Stomach (tissue), 9 donors: Measurements from ENCODE around the gene PRRX2. TPM values are rescaled to one million over a fixed set of nuclear protein-coding genes. Genes with fewer than 3 reads are reported as not detected.

Experiments
- DNase-seq, 2 donors: peaks; one replicate each; pipeline versions ENCODE4 v3.0.0 to v3.0.0-alpha.2; 2013 to 2019
- H3K27ac ChIP-seq, 5 donors: fragments of 200-600 bp in 4 of 5; sonication (generic) in 4 of 5; one replicate each; pipeline ENCODE4 v1.5.1; 2013 to 2019; ENCODE audit warnings: mild to moderate bottlenecking in 1 of 5, moderate library complexity in 1 of 5
- H3K27me3 ChIP-seq, 3 donors: fragments of 200-600 bp; sonication (generic); one replicate each; pipeline ENCODE4 v1.5.1; 2017 to 2019; ENCODE audit warnings: mixed run types in 1 of 3
- H3K36me3 ChIP-seq, 4 donors: fragments of 200-600 bp; sonication (generic); 1 replicate in 3 of 4; 2 replicates in 1 of 4; pipeline ENCODE4 v1.5.1; 2016 to 2019
- H3K4me1 ChIP-seq, 4 donors: fragments of 200-600 bp; sonication (generic); one replicate each; pipeline ENCODE4 v1.5.1; 2016 to 2019
- H3K4me3 ChIP-seq, 4 donors: fragments of 200-600 bp; sonication (generic) in 3 of 4; one replicate each; pipeline ENCODE4 v1.5.1; 2016 to 2019; ENCODE audit warnings: mild to moderate bottlenecking in 1 of 4
- H3K9me3 ChIP-seq, 4 donors: fragments of 200-600 bp; sonication (generic); one replicate each; pipeline ENCODE4 v1.5.1; 2016 to 2019
- EP300 ChIP-seq: sonication (generic); formaldehyde crosslinking; IDR thresholded peaks from one replicate; pipeline ENCODE4 v1.6.1; 2017; ENCODE audit warnings: antibody characterized with exemption
- POLR2A ChIP-seq, 4 donors: fragments of 450-650 bp; IDR thresholded peaks; one replicate each; pipeline ENCODE4 v1.6.1; 2016; ENCODE audit warnings: antibody characterized with exemption in 4 of 4, control low read depth in 2 of 4, mild to moderate bottlenecking in 1 of 4, moderate library complexity in 1 of 4
- POLR2AphosphoS5 ChIP-seq, 3 donors: sonication (generic); formaldehyde crosslinking; IDR thresholded peaks; one replicate each; pipeline ENCODE4 v1.6.1; 2016; ENCODE audit warnings: antibody characterized with exemption in 3 of 3
- WGBS, 5 donors: extraction: QIAGEN DNeasy Blood & Tissue Kit in 3 of 5; methylation state at CpG; one replicate each; pipeline versions ENCODE4 v1.1.5 to v1.1.7; 2013 to 2018; 5-methylcytosine and 5-hydroxymethylcytosine counted together
- intact Hi-C: fragments of 100-400 bp; cut with DNase I; formaldehyde crosslinking; loops from one replicate; pipeline ENCODE4 v1.15.1; 2023; ENCODE audit warnings: low total_unique reads
- polyA plus RNA-seq, 3 donors: library from polyadenylated mRNA; stranded (reverse); fragments of 200-250 nt; gene quantifications; one replicate each; pipeline ENCODE4 v1.2.3, GENCODE V29; 2013
- total RNA-seq, 5 donors: library from RNA; depleted of rRNA; stranded (reverse); fragments of >200 nt; gene quantifications; one replicate each; pipeline versions ENCODE4 v1.1.0 to v1.2.3, GENCODE V29; 2014 to 2016
- TF ChIP-seq, protein P1 (sequence below), 7 experiments: fragments of 450-650 bp in 4 of 7; fragments of 200-600 bp in 3 of 7; sonication (generic) in 3 of 7; IDR thresholded peaks; one replicate each; pipeline ENCODE4 v1.5.1; 2016 to 2019; ENCODE audit warnings: antibody characterized with exemption in 7 of 7, control low read depth in 2 of 7, mild to moderate bottlenecking in 1 of 7
- donor health status: healthy with polysubstance abuse.
- donor health status: Bipolar disorder and iron deficiency.
- donor health status: healthy.

PRRX2 gene
- total and polyA plus RNA-seq, 8 donors: 0.87 to 8.4 (median 3.0) TPM; not detected in 2

DNA sequence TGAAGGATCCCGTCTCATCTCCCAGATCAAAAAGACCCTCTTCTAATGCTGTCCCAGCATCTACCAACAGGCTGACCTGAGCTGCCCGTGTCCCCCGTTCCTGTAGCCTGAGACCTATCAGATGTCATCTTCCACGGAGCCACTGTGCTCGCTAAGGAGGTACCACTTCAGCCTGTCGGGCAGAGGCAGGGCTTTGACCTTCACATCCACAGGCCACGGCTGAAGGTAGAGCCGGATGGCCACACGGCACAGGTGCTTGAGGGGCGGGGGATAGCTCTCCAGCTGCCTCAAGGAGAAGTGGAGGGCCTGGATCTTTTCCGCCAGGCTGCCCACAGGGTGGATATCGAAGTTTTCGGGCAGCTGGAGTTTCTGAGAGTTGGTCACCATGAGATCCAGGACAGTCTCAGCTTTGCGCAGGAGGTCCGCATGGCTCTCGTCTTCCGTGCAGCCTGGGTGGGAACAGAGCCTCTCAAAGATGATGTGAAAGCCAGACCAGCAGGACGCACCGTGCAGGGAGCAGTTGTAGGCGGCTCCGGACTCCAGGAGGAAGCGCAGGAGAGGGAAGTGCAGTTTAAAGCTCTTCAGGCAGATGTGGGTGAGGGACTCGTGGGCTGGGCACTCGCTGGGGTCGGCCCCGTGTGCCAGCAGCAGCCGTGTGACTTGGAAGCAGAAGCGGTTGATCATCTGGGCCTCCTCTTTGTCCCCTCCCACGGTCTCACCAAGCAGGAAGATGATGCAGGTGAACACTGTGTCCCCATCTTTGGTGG, 27.6 kb upstream of the PRRX2 start:
- no peak for TF ChIP-seq POLR2A (IDR thresholded peaks at IDR 0.05)
- TF ChIP-seq EP300: no peak
- TF ChIP-seq, protein P1, sequence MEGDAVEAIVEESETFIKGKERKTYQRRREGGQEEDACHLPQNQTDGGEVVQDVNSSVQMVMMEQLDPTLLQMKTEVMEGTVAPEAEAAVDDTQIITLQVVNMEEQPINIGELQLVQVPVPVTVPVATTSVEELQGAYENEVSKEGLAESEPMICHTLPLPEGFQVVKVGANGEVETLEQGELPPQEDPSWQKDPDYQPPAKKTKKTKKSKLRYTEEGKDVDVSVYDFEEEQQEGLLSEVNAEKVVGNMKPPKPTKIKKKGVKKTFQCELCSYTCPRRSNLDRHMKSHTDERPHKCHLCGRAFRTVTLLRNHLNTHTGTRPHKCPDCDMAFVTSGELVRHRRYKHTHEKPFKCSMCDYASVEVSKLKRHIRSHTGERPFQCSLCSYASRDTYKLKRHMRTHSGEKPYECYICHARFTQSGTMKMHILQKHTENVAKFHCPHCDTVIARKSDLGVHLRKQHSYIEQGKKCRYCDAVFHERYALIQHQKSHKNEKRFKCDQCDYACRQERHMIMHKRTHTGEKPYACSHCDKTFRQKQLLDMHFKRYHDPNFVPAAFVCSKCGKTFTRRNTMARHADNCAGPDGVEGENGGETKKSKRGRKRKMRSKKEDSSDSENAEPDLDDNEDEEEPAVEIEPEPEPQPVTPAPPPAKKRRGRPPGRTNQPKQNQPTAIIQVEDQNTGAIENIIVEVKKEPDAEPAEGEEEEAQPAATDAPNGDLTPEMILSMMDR (IDR thresholded peaks at IDR 0.05): no peak
- TF ChIP-seq POLR2AphosphoS5 (IDR thresholded peaks at IDR 0.05): no peak
- Histone ChIP-seq H3K9me3 (no peaks in the 10 kb centered on the region), H3K27me3 (no peaks in the 10 kb centered on the region), H3K4me1 (peaks cover 28 to 70% (median 51%) of the 10 kb centered on the region in 4 donors), H3K27ac (peak overlapping the region in 2 of 5 donors; percentile 90), H3K4me3 (no peak overlapping the region), H3K36me3 (peaks cover 61 to 69% (median 68%) of the 10 kb centered on the region in 4 donors)
- intact Hi-C loops: no loop called here
- DNase-seq: no peak
- 74 to 80% (median 77%) methylated on average over 25 to 29 of the region's 29 CpGs for WGBS, 5 donors

DNA sequence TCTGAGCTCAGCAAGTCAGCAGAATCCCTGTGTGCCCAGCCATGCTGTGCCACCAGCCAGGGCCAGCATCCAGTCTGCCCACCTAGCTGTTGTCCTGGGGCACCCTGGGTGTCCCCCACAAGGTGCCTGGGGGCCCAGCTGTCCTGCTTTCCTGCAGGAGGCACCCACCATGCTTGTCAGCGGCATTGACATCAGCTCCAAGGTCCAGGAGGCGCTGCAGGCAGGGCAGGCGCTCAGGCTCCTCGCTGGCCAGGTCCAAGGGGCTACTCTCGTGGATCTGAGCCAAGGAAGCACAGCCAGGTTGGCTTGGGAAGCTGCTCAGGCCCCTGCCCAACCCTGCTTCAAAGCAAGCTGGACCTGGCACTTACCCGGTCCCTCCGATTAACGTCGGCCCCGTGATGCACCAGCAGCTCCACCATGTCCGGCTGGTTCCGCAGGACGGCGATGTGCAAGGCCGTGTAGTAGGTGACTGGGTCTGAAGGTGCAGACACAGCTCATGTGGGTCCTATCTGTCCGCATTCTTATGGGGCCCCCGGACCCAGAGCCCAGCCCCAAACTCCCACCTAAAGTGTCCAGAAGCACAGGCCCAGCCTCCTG, 26.3 kb upstream of the PRRX2 start:
- H3K27ac ChIP-seq: peak overlapping the region in 4 of 5 donors; percentile 75 to 90 (median 90)
- no peak for DNase-seq
- TF ChIP-seq, protein P1 (IDR thresholded peaks at IDR 0.05): no peak
- TF ChIP-seq EP300: no peak

DNA sequence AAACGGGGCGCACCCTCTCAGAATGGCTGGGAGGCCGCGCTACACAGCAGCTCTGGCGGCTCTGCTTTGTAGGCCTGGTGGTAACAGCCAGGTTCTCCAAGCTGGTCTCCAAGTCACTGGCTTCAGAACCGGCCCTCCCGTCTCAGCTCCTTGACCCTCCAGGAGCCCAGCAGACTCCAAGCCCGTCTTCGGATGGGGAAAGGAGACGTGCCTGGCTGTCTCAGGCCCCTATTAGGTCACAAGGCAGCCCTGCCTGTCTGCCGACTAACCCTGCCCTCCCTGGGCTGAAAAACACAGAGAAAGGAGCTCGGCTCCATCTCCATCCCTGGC, 25.7 kb upstream of the PRRX2 start:
- Histone ChIP-seq H3K4me3 (peak overlapping the region in 3 of 4 donors; percentile 89 to 96 (median 95)), H3K27ac (peak overlapping the region; percentile 3 to 90 (median 90)), H3K27me3 (no peaks in the 10 kb centered on the region), H3K36me3 (peaks cover 42 to 51% (median 49%) of the 10 kb centered on the region in 4 donors), H3K9me3 (no peaks in the 10 kb centered on the region), H3K4me1 (peaks cover 28 to 66% (median 50%) of the 10 kb centered on the region in 4 donors)
- intact Hi-C loops: no loop called here
- TF ChIP-seq EP300 (no peak), POLR2A (IDR thresholded peaks at IDR 0.05) (no peak), POLR2AphosphoS5 (IDR thresholded peaks at IDR 0.05) (no peak)
- TF ChIP-seq, protein P1 (IDR thresholded peaks at IDR 0.05): no peak
- WGBS, 5 donors: 40 to 61% (median 48%) methylated on average over 10 to 12 of the region's 12 CpGs
- DNase-seq: no peak

More for the DNA sequence above, 26.3 kb upstream of the PRRX2 start:
- Histone ChIP-seq H3K4me3 (no peak overlapping the region), H3K36me3 (peaks cover 48 to 56% (median 55%) of the 10 kb centered on the region in 4 donors), H3K9me3 (no peaks in the 10 kb centered on the region), H3K27me3 (no peaks in the 10 kb centered on the region), H3K4me1 (peaks cover 28 to 66% (median 50%) of the 10 kb centered on the region in 4 donors)
- WGBS, 5 donors: 75 to 88% (median 83%) methylated on average over 5 to 17 of the region's 17 CpGs
- intact Hi-C loops: no loop called here

DNA sequence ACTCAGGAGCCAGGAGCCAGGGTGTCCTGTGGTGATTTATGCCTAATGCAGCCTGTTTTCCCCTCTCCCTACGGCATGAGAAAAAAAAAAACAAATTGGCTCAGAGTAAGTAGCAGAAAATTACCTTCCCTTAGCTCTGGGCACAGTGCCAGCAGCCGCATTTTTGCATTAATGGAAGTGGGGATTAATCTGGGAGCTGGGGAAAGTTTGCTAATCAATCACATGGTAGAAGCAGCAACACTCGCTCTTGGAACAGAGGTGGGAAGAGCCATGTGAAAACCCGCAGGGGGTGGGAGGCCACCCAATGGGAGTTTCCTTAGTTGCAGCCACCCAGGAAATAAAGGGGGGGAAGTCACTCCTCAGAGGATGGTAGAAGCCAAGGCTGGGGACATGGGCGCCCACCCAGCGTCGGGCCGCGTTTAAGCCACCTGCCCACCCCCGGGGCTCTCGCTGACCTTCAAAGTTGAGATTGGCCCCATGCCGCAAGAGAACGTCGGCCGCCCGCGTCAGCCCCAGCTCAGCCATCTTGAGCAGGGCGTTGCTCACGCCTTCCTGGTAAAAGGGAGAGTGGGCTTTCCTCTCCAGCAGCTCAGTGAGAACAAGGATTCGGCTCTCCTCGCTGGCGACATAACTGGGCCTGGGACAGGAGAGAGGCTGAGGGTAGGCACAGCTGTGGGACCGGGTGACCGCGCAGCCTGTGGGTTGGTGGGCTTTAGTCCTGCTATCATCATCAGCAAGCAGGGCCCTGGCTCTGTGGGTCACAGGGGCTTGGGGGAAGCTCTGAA, 25.2 kb upstream of the PRRX2 start:
- TF ChIP-seq POLR2A (IDR thresholded peaks at IDR 0.05): no peak
- TF ChIP-seq, protein P1 (IDR thresholded peaks at IDR 0.05): no peak
- no peak for TF ChIP-seq EP300
- peak in 2 of 3 donors; percentile 3 to 56 for TF ChIP-seq POLR2AphosphoS5 (IDR thresholded peaks at IDR 0.05)
- intact Hi-C loops: no loop called here
- no peaks in the 10 kb centered on the region for H3K9me3 ChIP-seq
- peak; percentile 59 to 87 for DNase-seq
- H3K4me1 ChIP-seq: peaks cover 28 to 66% (median 48%) of the 10 kb centered on the region in 4 donors
- peak overlapping the region; percentile 3 to 90 (median 90) for H3K27ac ChIP-seq
- WGBS, 5 donors: 34 to 52% (median 46%) methylated on average over 20 to 25 of the region's 25 CpGs
- H3K27me3 ChIP-seq: no peaks in the 10 kb centered on the region
- H3K4me3 ChIP-seq: peak overlapping the region; percentile 67 to 96 (median 92)
- H3K36me3 ChIP-seq: peaks cover 36 to 45% (median 43%) of the 10 kb centered on the region in 4 donors
